ENCODE measurements around the gene TSPAN11. TPM values are rescaled to one million over a fixed set of nuclear protein-coding genes. Genes with fewer than 3 reads are reported as not detected.

The TSPAN11 gene
- total RNA-seq, 4 donors from 2014 or later = 10.7 to 30.6 (median 18.3) TPM

GRCh38 chr12:31037028-31037427, 110.5 kb downstream of the TSPAN11 start:
- peaks cover 0 to 26% (median 0%) of the 10 kb centered on the region in 4 donors for H3K4me1 ChIP-seq
- WGBS, 2 donors = 91 to 100% methylated on average over 1 of the region's 1 CpG
- no peak overlapping the region for H3K27ac ChIP-seq
- H3K4me3 ChIP-seq = no peak overlapping the region
- H3K27me3 ChIP-seq = no peaks in the 10 kb centered on the region
- DNase-seq (ENCODE audit: low spot score in 2 of 2) = no peak
- H3K36me3 ChIP-seq = no peaks in the 10 kb centered on the region
- no peaks in the 10 kb centered on the region for H3K9me3 ChIP-seq
- TF ChIP-seq EP300 (IDR thresholded peaks at IDR 0.05) (no peak), CTCF (IDR thresholded peaks at IDR 0.05) (no peak), POLR2A (IDR thresholded peaks at IDR 0.05) (no peak)

- H3K27ac ChIP-seq = no peak overlapping the region
- H3K36me3 ChIP-seq = no peaks in the 10 kb centered on the region
- H3K27me3 ChIP-seq = no peaks in the 10 kb centered on the region
- H3K4me3 ChIP-seq = no peak overlapping the region
- TF ChIP-seq CTCF (IDR thresholded peaks at IDR 0.05) = no peak
- no peak for TF ChIP-seq POLR2A (IDR thresholded peaks at IDR 0.05)
- TF ChIP-seq EP300 (IDR thresholded peaks at IDR 0.05) = no peak
- no peak for DNase-seq (ENCODE audit: low spot score in 2 of 2)
- WGBS, 2 donors = 95 to 97% methylated on average over 2 of the region's 2 CpGs
- H3K4me1 ChIP-seq = peaks cover 0 to 20% (median 0%) of the 10 kb centered on the region in 4 donors
- no peaks in the 10 kb centered on the region for H3K9me3 ChIP-seq
Measured at GRCh38 chr12:31037931-31038330, 111.4 kb downstream of the TSPAN11 start.

GRCh38 chr12:31041033-31041564, 114.6 kb downstream of the TSPAN11 start:
- no peaks in the 10 kb centered on the region for H3K36me3 ChIP-seq
- WGBS, 2 donors = 87 to 91% methylated on average over 8 of the region's 8 CpGs
- no peak for DNase-seq (ENCODE audit: low spot score in 2 of 2)
- TF ChIP-seq POLR2A (IDR thresholded peaks at IDR 0.05) (no peak), CTCF (IDR thresholded peaks at IDR 0.05) (no peak), EP300 (IDR thresholded peaks at IDR 0.05) (no peak)
- no peaks in the 10 kb centered on the region for H3K27me3 ChIP-seq
- no peak overlapping the region for H3K27ac ChIP-seq
- H3K4me1 ChIP-seq = no peaks in the 10 kb centered on the region
- H3K4me3 ChIP-seq = no peak overlapping the region
- no peaks in the 10 kb centered on the region for H3K9me3 ChIP-seq

Other genes with a start within 250 kb of the TSPAN11 start
- gene IPO8, start 230.9 kb upstream of the TSPAN11 start, total RNA-seq = 10 to 100 TPM; 34.7 to 52.0 (median 42.9) TPM
- gene CAPRIN2, start 171.8 kb upstream of the TSPAN11 start, total RNA-seq = 10 to 100 TPM; 20.8 to 71.7 (median 46.2) TPM
- gene DDX11, start 147.1 kb downstream of the TSPAN11 start, total RNA-seq = 10 to 100 TPM in 3 of 4 donors, 1 to 10 TPM in 1; 7.1 to 52.2 (median 40.1) TPM